22Rv1 (cell line): ENCODE data around the gene CACNA1C.

ENCODE experiments used
- ZFX ChIP-seq: fragments of 450-650 bp; IDR thresholded peaks from 2 replicates; pipeline ENCODE4 v1.6.1; 2017; ENCODE audit warnings: antibody characterized with exemption, borderline replicate concordance
- TF ChIP-seq, protein P1 (sequence below): fragments of 450-650 bp; IDR thresholded peaks from 2 replicates; pipeline ENCODE4 v1.5.1; 2017; ENCODE audit warnings: mild to moderate bottlenecking

DNA sequence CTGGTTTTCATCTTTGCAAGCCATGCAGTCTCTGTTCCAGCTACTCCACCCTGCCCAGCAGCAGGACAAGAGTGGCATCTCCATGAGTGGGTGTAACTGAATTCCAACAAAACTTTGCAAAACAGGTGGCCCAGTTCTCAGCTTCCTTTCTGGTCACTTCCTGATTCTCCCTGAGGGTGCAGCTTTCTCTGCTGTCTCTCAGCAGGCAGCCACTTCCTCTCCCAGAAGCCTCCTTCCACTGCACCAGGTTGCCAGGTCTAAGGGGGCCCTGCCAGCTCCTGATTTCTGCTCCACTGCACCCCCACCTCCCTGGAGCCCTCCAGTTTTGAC, 400.9 kb downstream of the CACNA1C start:
- TF ChIP-seq, protein P1, sequence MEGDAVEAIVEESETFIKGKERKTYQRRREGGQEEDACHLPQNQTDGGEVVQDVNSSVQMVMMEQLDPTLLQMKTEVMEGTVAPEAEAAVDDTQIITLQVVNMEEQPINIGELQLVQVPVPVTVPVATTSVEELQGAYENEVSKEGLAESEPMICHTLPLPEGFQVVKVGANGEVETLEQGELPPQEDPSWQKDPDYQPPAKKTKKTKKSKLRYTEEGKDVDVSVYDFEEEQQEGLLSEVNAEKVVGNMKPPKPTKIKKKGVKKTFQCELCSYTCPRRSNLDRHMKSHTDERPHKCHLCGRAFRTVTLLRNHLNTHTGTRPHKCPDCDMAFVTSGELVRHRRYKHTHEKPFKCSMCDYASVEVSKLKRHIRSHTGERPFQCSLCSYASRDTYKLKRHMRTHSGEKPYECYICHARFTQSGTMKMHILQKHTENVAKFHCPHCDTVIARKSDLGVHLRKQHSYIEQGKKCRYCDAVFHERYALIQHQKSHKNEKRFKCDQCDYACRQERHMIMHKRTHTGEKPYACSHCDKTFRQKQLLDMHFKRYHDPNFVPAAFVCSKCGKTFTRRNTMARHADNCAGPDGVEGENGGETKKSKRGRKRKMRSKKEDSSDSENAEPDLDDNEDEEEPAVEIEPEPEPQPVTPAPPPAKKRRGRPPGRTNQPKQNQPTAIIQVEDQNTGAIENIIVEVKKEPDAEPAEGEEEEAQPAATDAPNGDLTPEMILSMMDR: no peak
- no peak for TF ChIP-seq ZFX
